ENCODE data around the gene HCFC1.

Gene HCFC1

GRCh38 chrX:153937056-153937455 is 34.6 kb downstream of the HCFC1 start:
- DNase-seq, result no peak

- DNase-seq, result no peak
Observed at GRCh38 chrX:153935326-153935851, 36.2 kb downstream of the HCFC1 start.

- DNase-seq, result peak; percentile 76
Observed at GRCh38 chrX:153934762-153935325, 36.8 kb downstream of the HCFC1 start, which contains the start of gene NAA10. Gene NAA10, minus strand, starts transcription at chrX:153935037. Its CDS starts 133 bp downstream, at chrX:153934904.

- DNase-seq, result no peak
Observed at GRCh38 chrX:153934148-153934761, 37.4 kb downstream of the HCFC1 start.

DNA sequence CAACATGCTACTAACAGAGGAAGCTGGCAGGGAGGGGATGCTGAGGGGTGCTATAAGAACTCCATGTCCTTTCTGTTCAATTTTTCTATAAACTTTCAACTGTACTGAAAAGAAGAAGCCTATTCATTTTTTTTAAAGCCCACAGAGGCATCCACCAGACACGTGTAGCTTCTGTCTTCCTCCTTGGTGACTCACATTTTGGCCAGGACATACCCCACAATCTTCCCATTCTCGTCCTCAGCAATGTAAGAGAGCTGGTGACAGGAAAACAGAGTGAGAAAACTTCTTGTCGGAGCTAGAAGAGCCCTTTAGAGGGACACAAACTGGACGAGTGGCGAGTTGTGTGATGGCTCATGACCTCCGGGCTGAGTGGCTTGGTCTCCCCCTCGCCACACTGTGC is 37.9 kb downstream of the HCFC1 start:
- DNase-seq, result no peak

GRCh38 chrX:153932220-153932915 is 39.2 kb downstream of the HCFC1 start:
- DNase-seq, result no peak

- DNase-seq, result no peak
Observed at GRCh38 chrX:153931748-153932147, 39.9 kb downstream of the HCFC1 start.

GRCh38 chrX:153931151-153931550 is 40.5 kb downstream of the HCFC1 start:
- no peak for DNase-seq

DNA sequence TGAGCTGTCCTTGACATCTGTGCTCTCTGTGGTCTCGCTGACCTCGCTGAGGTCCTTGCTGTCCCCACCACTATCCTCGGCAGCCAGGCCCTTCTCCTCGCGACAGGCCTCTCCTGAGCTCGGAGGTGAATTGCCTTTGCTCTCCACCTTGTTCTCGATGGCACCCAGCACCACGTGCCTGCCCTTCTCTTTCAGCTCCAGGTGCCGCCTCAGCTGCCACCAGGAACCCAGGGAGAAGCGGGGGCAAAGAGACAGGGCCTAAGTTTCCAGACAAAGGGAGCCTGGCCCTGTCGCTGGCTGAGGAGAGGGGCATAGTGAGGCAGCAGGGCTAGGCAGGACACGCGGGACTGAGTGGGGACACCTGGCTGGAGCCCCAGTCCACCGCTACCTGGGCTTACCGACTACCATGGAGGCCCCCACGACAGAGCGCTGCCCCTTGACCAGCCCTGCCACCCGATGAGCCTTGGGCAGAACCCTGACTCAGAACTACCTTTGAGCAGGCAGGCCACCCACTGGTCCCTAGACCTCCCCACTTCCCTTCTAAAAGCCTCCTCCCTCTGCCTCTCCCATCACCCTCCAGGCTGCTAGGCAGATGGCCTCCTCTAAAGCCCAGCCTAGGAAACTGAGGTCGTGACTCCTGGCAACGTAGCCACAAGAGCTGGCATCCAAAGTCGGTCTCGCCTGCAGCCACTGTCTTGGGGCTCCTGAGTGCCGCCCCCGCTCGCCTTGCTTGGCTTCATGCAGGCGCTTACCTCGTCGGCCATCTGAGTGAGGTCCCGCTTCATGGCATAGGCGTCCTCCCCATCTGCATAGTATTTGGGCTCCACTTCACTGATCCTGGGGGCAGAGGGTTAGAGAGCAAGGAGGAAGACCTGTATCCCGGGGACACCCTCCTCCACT is 41.4 kb downstream of the HCFC1 start:
- no peak for DNase-seq

DNA sequence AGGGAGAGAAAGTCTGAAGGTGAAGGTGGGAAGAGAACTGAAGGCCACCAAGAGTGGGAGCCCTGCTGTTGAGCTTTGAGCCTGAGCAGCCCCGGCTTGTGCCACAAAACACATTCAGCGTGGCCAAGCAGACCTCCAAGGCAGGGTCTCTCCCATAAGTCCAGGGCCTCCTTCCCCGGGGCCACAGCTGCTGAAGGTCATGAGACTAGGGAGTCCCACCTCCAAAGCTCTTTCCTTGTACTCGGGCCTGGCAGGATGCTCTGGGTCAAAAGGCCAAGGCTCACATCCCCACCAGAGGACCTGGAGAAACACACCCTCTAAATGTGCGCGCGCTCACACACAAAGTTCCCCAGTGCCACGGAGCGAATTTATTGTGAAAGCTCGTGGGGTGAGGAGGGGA is 42.0 kb downstream of the HCFC1 start:
- no peak for DNase-seq

GRCh38 chrX:153928846-153929245 is 42.8 kb downstream of the HCFC1 start:
- DNase-seq, result no peak

DNA sequence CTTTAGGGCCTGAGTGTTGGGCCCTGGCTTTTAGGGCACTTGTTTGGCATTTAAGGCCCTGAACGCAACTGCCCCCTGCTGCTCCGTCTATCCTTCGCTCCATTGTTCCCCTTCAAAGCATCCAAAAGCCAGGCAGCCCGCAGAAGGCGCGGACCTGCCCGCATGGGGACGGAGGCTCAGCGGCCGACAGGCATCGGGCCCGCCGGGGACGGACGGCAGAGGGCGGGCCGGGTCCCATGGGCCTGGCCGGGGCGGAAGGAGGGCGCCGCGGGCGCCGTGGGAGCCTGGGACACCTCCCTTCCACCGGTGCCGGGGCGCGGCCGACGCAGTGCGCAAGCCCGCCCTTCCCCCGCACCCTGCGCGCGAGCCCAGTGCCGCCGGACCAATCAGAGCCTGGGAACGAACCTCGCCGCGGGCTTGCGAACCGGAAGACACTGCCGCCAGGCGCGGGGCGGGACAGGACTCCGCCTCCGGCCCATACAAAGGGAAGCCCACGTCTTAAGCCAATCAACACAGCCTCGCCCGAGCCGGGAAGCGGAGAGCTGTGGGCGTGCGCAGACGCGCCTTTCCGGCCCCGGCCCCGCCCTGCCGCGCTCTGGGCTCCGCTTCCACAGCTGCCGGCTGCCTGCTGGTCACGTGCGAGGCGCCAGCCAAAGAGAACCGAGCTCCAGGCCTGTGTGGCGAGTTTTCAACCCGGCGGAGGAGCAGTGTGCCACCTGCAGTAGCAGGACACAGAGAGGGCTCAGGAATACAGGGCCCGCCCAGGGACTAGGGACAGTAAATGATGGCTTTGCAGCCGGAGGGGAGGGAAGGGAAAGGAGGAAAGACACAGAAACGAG is 43.5 kb downstream of the HCFC1 start:
- DNase-seq, result peak; percentile 91

DNA sequence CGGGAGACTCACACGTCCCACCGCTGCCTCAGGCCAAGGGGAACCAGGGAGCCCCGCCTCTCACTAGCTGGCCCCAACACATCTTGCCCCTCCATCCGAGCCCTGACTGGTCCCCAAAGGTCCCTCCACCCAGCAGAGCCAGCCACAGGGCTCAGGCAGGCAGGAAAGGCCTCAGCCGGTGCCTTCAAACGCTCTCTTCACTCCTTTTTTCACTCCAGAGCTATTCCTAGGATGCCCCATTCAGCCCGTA is 44.0 kb downstream of the HCFC1 start:
- DNase-seq, result no peak

DNA sequence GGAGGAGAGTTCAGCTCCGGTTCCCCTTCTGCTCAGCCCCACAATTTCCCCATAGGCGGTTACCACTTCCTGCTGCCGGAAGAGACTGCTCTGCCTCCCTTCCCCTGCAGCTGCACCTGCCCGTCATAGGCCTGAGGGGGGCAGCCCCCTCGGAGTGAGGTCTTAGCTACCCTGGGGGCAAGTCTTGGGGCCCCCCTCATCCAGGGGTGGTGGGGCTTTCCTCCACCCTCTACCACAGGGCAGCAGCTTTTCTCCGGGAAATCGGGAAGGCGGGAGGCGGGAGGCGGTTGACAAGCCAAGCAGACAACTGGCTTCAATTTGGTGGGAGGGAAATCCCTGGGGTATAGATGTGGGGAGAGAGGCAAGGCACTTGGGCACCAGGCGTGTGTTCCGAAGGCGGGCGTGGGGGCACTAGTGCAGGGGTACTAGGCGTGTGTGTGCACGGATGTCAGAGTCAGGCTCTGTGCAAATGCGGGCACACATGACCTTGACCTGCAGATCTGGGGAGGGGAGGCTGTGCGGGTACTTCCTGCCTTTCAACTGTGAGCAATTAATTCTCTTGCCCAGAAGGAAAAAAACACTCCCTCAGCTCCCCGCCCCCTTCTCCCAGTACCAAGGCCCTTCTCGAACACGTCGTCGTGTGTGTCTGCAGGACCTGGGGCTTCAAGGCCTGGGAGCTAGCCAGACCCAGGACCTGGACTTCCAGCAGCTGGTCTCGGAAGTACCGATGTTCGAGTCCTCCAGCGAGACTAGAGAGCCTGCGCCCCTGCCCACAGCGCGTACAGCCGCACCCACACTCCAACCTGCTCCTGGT is 44.6 kb downstream of the HCFC1 start:
- DNase-seq, result peak; percentile 77

DNA sequence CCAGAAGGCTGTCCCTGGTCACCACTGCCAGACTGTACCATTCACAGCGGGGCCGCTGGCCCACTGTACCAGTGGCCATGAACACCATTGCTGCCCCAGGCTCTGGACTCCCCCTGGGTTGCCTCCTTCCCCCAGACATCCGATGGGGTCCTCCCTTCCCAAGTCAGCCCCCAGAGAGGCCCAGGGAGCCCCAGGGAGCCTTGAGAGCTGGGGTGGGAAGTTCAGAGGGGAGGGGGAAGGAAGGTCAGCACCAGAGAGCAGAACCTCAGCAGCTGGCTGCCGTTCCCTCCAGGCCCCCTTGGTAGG is 45.1 kb downstream of the HCFC1 start:
- no peak for DNase-seq

DNA sequence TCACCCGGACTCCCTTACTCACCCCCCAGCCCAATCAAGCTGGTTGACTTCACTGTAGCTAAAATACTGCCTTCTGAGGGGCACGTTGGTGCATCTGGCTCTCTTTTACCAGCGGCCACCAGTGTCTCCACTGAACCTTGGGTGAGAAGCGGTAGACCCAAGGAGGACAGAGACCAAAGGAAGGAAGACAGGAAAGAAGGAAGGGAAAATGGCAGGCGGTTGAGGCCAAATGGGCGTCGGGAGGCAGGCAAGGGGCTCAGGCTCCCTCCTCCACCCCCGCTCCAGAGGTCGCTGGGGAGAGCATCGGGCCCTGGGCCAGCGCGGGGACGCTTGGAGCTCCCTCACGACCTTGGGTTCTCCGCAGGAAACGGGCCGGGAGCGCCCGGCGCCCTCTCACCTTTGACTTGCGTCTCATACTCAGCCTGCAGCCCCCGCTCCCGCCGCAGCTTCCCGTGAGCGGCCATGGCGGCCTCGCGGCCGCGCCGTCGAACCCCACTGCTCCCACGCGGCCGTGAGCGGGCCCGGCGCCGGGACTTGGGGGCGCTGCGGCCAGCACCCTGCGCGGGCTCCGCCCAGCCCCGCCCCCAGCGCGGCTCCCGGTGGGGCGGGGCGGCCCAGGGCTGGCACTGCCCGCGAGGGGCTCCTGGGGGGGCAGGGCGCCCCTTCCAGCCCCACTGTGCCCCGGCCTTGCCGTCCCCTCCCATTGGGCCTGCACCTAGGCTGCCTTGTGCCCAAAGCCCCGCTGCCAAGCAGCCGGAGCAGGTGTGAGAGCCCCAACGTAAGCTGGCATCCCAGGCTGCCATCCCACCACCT is 45.7 kb downstream of the HCFC1 start, which contains the start of gene ARHGAP4:
ARHGAP4 (minus strand) TSS at position 526 of the 813 bp plus-strand sequence; CDS start at position 464, 62 bp downstream.
- peak; percentile 80 for DNase-seq

GRCh38 chrX:153925387-153925738 is 46.3 kb downstream of the HCFC1 start:
- no peak for DNase-seq

DNA sequence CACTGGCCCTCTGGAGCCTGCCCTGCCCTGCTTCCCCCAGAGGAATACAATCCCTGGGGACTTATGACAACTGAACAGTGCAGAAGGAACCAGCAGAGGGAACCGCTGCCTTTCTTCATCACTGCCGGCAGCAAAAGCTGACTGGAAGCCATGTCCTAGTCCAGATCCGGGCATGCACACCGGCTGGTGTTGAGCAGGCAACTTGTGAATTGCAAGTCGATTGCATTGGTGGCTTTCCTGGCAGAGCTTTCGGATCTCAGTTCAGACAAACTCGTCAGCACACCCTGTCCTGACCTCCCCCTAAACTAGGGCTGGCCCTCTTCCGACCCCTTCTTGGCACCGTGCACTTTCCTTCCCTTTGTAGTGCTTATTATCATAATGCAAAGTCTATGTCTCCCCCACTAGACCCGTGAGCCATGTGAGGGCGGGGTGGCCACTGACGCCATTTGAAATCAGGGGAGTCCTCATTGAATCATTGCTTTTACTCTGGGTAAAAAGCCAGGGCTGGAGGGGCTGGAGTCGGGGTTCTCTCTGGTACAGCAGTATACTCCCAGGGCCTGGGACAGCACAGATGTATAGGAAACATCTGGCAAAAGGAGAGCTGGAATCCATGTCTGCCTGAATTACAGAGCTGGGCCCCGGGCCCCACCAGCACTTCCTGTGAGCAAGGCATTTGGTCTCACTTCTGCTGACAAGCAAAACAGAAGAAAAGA is 47.3 kb downstream of the HCFC1 start:
- peak; percentile 60 for DNase-seq

DNA sequence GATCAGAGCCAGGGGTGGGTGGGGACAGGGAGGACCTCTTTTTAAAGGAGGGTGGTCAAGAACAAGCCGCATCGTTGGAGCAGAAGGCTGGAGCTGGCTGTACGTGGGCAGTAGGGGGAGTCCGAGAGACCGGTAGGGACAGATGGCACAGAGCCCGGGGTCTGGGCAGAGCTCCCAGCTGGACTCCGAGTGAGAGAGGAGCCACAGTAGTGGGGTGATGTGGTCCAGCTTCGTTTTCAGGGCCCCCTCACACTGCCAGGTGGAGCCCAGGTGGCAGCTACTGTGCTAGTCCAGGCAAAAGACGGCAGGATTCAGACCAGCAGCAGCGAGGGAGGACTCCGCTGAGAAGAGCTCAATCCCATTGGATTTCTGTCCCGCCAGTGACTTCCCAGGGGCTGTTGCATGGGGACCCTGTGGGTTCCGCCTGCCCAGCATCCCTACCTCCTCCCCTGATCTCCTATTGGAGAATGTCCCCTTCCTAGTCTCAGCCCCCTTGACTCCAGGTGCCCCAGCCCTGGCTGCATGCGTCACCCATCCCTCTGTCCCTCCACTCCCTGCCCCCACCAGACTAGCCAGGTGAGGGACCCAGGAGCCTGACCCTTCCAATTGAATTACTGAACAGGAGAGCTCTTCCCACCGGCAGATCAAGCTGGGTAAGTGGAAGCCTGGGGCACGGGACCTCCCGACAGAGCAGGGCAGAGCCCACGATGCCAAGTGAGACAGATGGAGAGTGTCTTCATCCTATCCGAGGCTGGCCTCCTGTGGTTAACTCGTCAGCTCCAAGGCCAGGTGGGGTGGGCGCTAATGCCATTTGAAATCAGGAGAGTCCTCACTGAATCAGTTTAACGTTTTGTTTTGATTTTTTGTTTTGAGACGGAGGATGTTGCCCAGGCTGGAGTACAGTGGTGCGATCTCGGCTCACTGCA is 48.4 kb downstream of the HCFC1 start:
- no peak for DNase-seq

Measured in activated CD8-positive, alpha-beta memory T cell treated with anti-CD3 and anti-CD28 coated beads, Interleukin-2, amount 50 U/mL, for 48 hours (primary cell).